H1 (cell line): ENCODE measurements around the gene GPR171. TPM values are rescaled to one million over a fixed set of nuclear protein-coding genes. Genes with fewer than 3 reads are reported as not detected.
"Not testable (repeated sequence)": the region's sequence is repeated elsewhere in the genome, so short reads cannot be mapped to it uniquely, and the experiment has no call there.

Source experiments
- CTCF ChIA-PET: fragments of 300-600 bp; sonication (Branson Sonifier 250); formaldehyde crosslinking; loops from one replicate; lab custom pipeline; 2021; ENCODE audit not compliant: partially characterized antibody; lab: Charles Lee
- POLR2A ChIA-PET: fragments of 300-600 bp; sonication (Branson Sonifier 250); formaldehyde crosslinking; loops from one replicate; lab custom pipeline; 2021; ENCODE audit warnings: inconsistent platforms; ENCODE audit not compliant: partially characterized antibody; lab: Charles Lee
- DNase-seq, 2 experiments: peaks; one replicate each; pipeline versions ENCODE4 v3.0.0 to v3.0.0-alpha.2; 2010 to 2022; ENCODE audit warnings: low spot score in 2 of 2, low read depth in 1 of 2, mixed read lengths in 1 of 2
- FAIRE-seq: peaks from 2 replicates; lab custom pipeline; 2011; peaks lifted over from hg19 to GRCh38; lab: Jason Lieb, UNC
- H2AFZ ChIP-seq: 2 replicates; pipeline ENCODE4 v1.8.1; 2012; ENCODE audit warnings: low read length, inconsistent platforms
- H2AK5ac ChIP-seq: 2 replicates; pipeline ENCODE4 v1.6.1; 2013; ENCODE audit warnings: low read depth, low read length
- H2BK120ac ChIP-seq: replicated peaks from 2 replicates; pipeline ENCODE3; 2013; ENCODE audit warnings: low read depth, low read length, inconsistent platforms
- H2BK12ac ChIP-seq: 2 replicates; pipeline ENCODE4 v1.6.1; 2013; ENCODE audit warnings: low read depth, low read length
- H2BK15ac ChIP-seq: 2 replicates; pipeline ENCODE4 v1.6.1; 2013; ENCODE audit warnings: low read length
- H2BK20ac ChIP-seq: 2 replicates; pipeline ENCODE4 v1.6.1; 2013; ENCODE audit warnings: low read length
- H2BK5ac ChIP-seq: 2 replicates; pipeline ENCODE4 v1.6.1; 2013; ENCODE audit warnings: low read depth, low read length
- H3K14ac ChIP-seq: 2 replicates; pipeline ENCODE4 v1.6.1; 2013; ENCODE audit warnings: inconsistent platforms; ENCODE audit not compliant: insufficient read length
- H3K18ac ChIP-seq: 2 replicates; pipeline ENCODE4 v1.6.1; 2013; ENCODE audit warnings: low read length; ENCODE audit errors: extremely low read depth
- H3K23ac ChIP-seq: 2 replicates; pipeline ENCODE4 v1.6.1; 2013; ENCODE audit warnings: inconsistent platforms; ENCODE audit not compliant: insufficient read length
- H3K23me2 ChIP-seq: 2 replicates; pipeline ENCODE4 v1.6.1; 2013; ENCODE audit warnings: low read depth, low read length
- H3K27ac ChIP-seq: 2 replicates; pipeline ENCODE4 v1.6.1; 2011; ENCODE audit warnings: low read depth, low read length, inconsistent platforms
- H3K27me3 ChIP-seq, 4 experiments: replicated peaks in 1 of 4; 1 replicate in 1 of 4; 2 replicates in 3 of 4; pipeline versions ENCODE4 v1.6.1 to v1.8.1; 2011 to 2013; ENCODE audit warnings: low read length in 3 of 4, mild to moderate bottlenecking in 3 of 4, inconsistent platforms in 2 of 4, mixed read lengths in 2 of 4, moderate library complexity in 1 of 4; ENCODE audit not compliant: control insufficient read depth in 3 of 4, insufficient read depth in 3 of 4; ENCODE audit errors: extremely low read depth in 1 of 4
- H3K36me3 ChIP-seq, 4 experiments: 2 replicates each; pipeline versions ENCODE4 v1.6.1 to v1.8.1; 2011 to 2013; ENCODE audit warnings: mild to moderate bottlenecking in 4 of 4, low read length in 3 of 4, moderate library complexity in 2 of 4, control low read depth in 1 of 4, inconsistent platforms in 1 of 4; ENCODE audit not compliant: insufficient read depth in 4 of 4, control insufficient read depth in 2 of 4
- H3K4ac ChIP-seq: replicated peaks from 2 replicates; pipeline ENCODE3; 2013; ENCODE audit warnings: low read length, low read depth, mixed read lengths, inconsistent platforms; ENCODE audit not compliant: insufficient read length
- H3K4me1 ChIP-seq, 4 experiments: replicated peaks in 1 of 4; 1 replicate in 1 of 4; 2 replicates in 3 of 4; pipeline versions ENCODE4 v1.6.1 to v1.8.1; 2011 to 2013; ENCODE audit warnings: low read length in 3 of 4, inconsistent platforms in 2 of 4, mixed read lengths in 1 of 4; ENCODE audit not compliant: insufficient read depth in 4 of 4, control insufficient read depth in 3 of 4
- H3K4me2 ChIP-seq, 2 experiments: 2 replicates each; pipeline versions ENCODE4 v1.6.1 to v1.8.1; 2011 to 2013; ENCODE audit warnings: low read depth in 2 of 2, low read length in 2 of 2, control low read depth in 1 of 2, inconsistent platforms in 1 of 2, mild to moderate bottlenecking in 1 of 2; ENCODE audit not compliant: insufficient read depth in 1 of 2
- H3K4me3 ChIP-seq, 4 experiments: fragments of 200-600, 300-600 bp in 1 of 4; sonication (generic), shearing (Covaris generic), sonication (Bioruptor Twin) in 1 of 4; 2 replicates each; pipeline versions ENCODE4 v1.5.1 to v1.8.1; 2011 to 2016; ENCODE audit warnings: low read length in 4 of 4, low read depth in 3 of 4, control low read depth in 2 of 4, inconsistent platforms in 2 of 4, mild to moderate bottlenecking in 2 of 4, mixed read lengths in 1 of 4, moderate library complexity in 1 of 4; ENCODE audit not compliant: insufficient read depth in 2 of 4; ENCODE audit errors: extremely low read depth in 1 of 4
- H3K56ac ChIP-seq: replicated peaks from 2 replicates; pipeline ENCODE3; 2013; ENCODE audit warnings: low read depth, mild to moderate bottlenecking, mixed read lengths, low read length, inconsistent platforms; ENCODE audit not compliant: insufficient read length
- H3K79me1 ChIP-seq: 2 replicates; pipeline ENCODE4 v1.6.1; 2013; ENCODE audit warnings: low read depth, low read length, control low read depth
- H3K79me2 ChIP-seq, 2 experiments: 2 replicates each; pipeline versions ENCODE4 v1.6.1 to v1.8.1; 2012 to 2013; ENCODE audit warnings: low read length in 2 of 2, mild to moderate bottlenecking in 2 of 2, inconsistent platforms in 1 of 2; ENCODE audit not compliant: insufficient read depth in 2 of 2, control insufficient read depth in 1 of 2
- H3K9ac ChIP-seq, 4 experiments: replicated peaks in 1 of 4; 1 replicate in 1 of 4; 2 replicates in 3 of 4; pipeline versions ENCODE4 v1.6.1 to v1.8.1; 2011 to 2013; ENCODE audit warnings: low read depth in 3 of 4, low read length in 3 of 4, control low read depth in 2 of 4, mild to moderate bottlenecking in 2 of 4, moderate library complexity in 2 of 4, inconsistent platforms in 1 of 4; ENCODE audit errors: extremely low read depth in 1 of 4
- H3K9me3 ChIP-seq, 2 experiments: 2 replicates each; pipeline versions ENCODE4 v1.6.1 to v1.8.1; 2012 to 2013; ENCODE audit warnings: mild to moderate bottlenecking in 2 of 2, moderate library complexity in 2 of 2, control low read depth in 1 of 2, inconsistent platforms in 1 of 2, low read depth in 1 of 2, low read length in 1 of 2, mixed read lengths in 1 of 2; ENCODE audit not compliant: insufficient read depth in 2 of 2
- H4K20me1 ChIP-seq, 2 experiments: replicated peaks in 1 of 2; 2 replicates each; pipeline versions ENCODE3 to v1.8.1; 2011 to 2013; ENCODE audit warnings: inconsistent platforms in 2 of 2, low read length in 2 of 2, mild to moderate bottlenecking in 1 of 2; ENCODE audit not compliant: insufficient read depth in 2 of 2, control insufficient read depth in 1 of 2
- H4K5ac ChIP-seq: 2 replicates; pipeline ENCODE4 v1.6.1; 2013; ENCODE audit warnings: low read length, low read depth, mixed read lengths, inconsistent platforms; ENCODE audit not compliant: insufficient read length
- H4K8ac ChIP-seq: 2 replicates; pipeline ENCODE4 v1.8.0; 2013; ENCODE audit warnings: mild to moderate bottlenecking, moderate library complexity, low read length, inconsistent platforms; ENCODE audit not compliant: insufficient read depth; ENCODE audit errors: extremely low read depth
- H4K91ac ChIP-seq: replicated peaks from 2 replicates; pipeline ENCODE3; 2013; ENCODE audit warnings: low read length, mixed read lengths, inconsistent platforms; ENCODE audit not compliant: insufficient read length
- EGR1 ChIP-seq: IDR thresholded peaks from 2 replicates; pipeline ENCODE4 v1.6.1; 2011; ENCODE audit warnings: low read depth, low read length, borderline replicate concordance
- SUZ12 ChIP-seq: fragments of 200-600 bp; sonication (generic); IDR thresholded peaks from 2 replicates; pipeline ENCODE4 v1.6.1; 2012; ENCODE audit warnings: mild to moderate bottlenecking, inconsistent platforms, low read length, moderate library complexity, mixed read lengths
- WGBS, 2 experiments: shearing (Covaris generic) in 1 of 2; methylation state at CpG; one replicate each; pipeline versions ENCODE4 v1.1.6 to v1.1.7; 2013 to 2015; ENCODE audit warnings: low lambda C conversion rate in 2 of 2, mixed read lengths in 2 of 2, inconsistent platforms in 1 of 2, low coverage in 1 of 2, missing lambda C conversion rate in 1 of 2; ENCODE audit not compliant: insufficient replicate concordance in 2 of 2, insufficient coverage in 1 of 2, insufficient read length in 1 of 2; ENCODE audit errors: extremely low coverage in 1 of 2, missing lambda C conversion rate in 1 of 2; 5-methylcytosine and 5-hydroxymethylcytosine counted together
- polyA plus RNA-seq, 7 experiments: library from polyadenylated mRNA; depleted of rRNA in 3 of 7; stranded (reverse) in 5 of 7; unstranded in 2 of 7; fragments of >200 nt in 5 of 7; fragments of 200-250 nt in 2 of 7; gene quantifications; 1 replicate in 5 of 7; 2 replicates in 1 of 7; 4 replicates in 1 of 7; pipeline versions ENCODE4 v1.2.1 to v1.2.3, GENCODE V29; 2011 to 2013; ENCODE audit warnings: missing spikeins in 2 of 7, mixed read lengths in 2 of 7
- total RNA-seq: library from RNA; stranded (reverse); fragmentation: NEBNext Ultra II Directional; extraction: Animal tissue kit (Norgen Biotek cat#: 25700); gene quantifications from 2 replicates; pipeline ENCODE4 v1.2.1, GENCODE V29; 2021

The GPR171 gene
- total and polyA plus RNA-seq, 2 of the 8 experiments (the other 6 are each of a cell fraction or from before 2014, with no cell fraction given): not detected

DNA sequence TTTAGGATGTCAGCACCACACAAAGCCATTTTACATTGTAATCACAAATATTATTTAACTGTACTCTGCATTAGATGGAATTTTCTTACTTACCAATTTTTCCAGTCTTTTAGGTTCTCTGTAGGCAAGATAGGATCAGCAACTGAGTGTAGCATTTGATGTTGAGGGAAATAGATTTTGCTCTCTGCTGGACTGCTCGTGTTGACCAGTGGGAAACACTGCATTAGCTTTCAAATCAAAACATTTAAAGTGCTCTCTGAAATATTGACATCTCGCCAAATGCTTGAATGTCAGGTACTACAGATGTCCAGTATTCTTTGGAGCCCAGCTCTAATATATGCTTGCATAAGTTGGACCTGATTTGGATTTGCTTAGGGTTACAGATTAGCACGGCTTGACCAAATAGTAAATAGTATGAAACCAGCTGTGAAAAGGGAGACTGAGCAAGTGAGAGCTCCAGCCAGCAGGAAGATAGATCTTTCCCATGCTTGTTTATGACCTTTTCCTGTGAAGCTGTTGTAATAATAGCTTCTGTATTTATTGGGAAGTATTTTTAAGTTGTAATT is 45.8 kb upstream of the GPR171 start (continued):
- TF ChIP-seq EGR1 (no peak), SUZ12 (no peak)

DNA sequence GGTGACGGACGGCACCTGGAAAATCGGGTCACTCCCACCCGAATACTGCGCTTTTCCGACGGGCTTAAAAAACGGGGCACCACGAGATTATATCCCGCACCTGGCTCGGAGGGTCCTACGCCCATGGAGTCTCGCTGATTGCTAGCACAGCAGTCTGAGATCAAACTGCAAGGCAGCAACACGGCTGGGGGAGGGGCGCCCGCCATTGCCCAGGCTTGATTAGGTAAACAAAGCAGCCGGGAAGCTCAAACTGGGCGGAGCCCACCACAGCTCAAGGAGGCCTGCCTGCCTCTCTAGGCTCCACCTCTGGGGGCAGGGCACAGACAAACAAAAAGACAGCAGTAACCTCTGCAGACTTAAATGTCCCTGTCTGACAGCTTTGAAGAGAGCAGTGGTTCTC is 39.0 kb upstream of the GPR171 start:
- H3K36me3 ChIP-seq, H3K79me2 ChIP-seq, H3K18ac ChIP-seq, H3K23me2 ChIP-seq, H2BK120ac ChIP-seq, H3K14ac ChIP-seq, H2BK12ac ChIP-seq, H3K27me3 ChIP-seq, H3K4me1 ChIP-seq, H3K23ac ChIP-seq, FAIRE-seq, H3K9me3 ChIP-seq, H3K79me1 ChIP-seq, H3K4me3 ChIP-seq, H3K27ac ChIP-seq, H2BK5ac ChIP-seq, H3K9ac ChIP-seq, H3K56ac ChIP-seq, H2AFZ ChIP-seq, H4K5ac ChIP-seq, H3K4ac ChIP-seq, H2BK20ac ChIP-seq, H2BK15ac ChIP-seq, H4K8ac ChIP-seq, CTCF ChIA-PET, POLR2A ChIA-PET, H4K20me1 ChIP-seq, H2AK5ac ChIP-seq, H4K91ac ChIP-seq, H3K4me2 ChIP-seq: not testable (repeated sequence)
- 85% methylated on average over 3 of the region's 18 CpGs; no CpG with 5 or more reads in 1 of the 2 experiments for WGBS, 2 experiments
- peak in 1 of 2 experiments; percentile 70 for DNase-seq
